Right lobe of liver (tissue), 4 donors: Measurements from ENCODE around the gene LPCAT1.

Experiments used
- CTCF ChIP-seq, 4 donors: fragments of 200-600 bp in 3 of 4; fragments of 450-650 bp in 1 of 4; IDR thresholded peaks; one replicate each; pipeline versions ENCODE4 v1.5.1 to v1.8.0; 2016 to 2022; ENCODE audit warnings: antibody characterized with exemption in 4 of 4, mild to moderate bottlenecking in 2 of 4
- POLR2A ChIP-seq: fragments of 450-650 bp; IDR thresholded peaks from one replicate; pipeline ENCODE4 v1.6.1; 2017; ENCODE audit warnings: antibody characterized with exemption, mild to moderate bottlenecking
- donor health status: DM: no; HTN: no; CAD: no.
- donor health status: DM: no; HTN: no; CAD: no.
- donor health status: DM: no; HTN: yes; CAD: no.

GRCh38 chr5:1561402-1561929 is 37.7 kb upstream of the LPCAT1 start:
- TF ChIP-seq CTCF (IDR thresholded peaks at IDR 0.05) (no peak), POLR2A (no peak)
